GM21786 (cell line): ENCODE results near the gene TAPT1.
"Not testable (repeated sequence)": the region's sequence is repeated elsewhere in the genome, so short reads cannot be mapped to it uniquely, and the experiment has no call there.

Source experiments
- ATAC-seq: cut with Tn5 transposase; IDR thresholded peaks from one replicate; pipeline ENCODE4 v1.9.1; 2021; ENCODE audit not compliant: unreplicated experiment

The TAPT1 gene, protein sequence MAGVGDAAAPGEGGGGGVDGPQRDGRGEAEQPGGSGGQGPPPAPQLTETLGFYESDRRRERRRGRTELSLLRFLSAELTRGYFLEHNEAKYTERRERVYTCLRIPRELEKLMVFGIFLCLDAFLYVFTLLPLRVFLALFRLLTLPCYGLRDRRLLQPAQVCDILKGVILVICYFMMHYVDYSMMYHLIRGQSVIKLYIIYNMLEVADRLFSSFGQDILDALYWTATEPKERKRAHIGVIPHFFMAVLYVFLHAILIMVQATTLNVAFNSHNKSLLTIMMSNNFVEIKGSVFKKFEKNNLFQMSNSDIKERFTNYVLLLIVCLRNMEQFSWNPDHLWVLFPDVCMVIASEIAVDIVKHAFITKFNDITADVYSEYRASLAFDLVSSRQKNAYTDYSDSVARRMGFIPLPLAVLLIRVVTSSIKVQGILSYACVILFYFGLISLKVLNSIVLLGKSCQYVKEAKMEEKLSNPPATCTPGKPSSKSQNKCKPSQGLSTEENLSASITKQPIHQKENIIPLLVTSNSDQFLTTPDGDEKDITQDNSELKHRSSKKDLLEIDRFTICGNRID

GRCh38 chr4:16225863-16226815 lies at the start of gene TAPT1:
TAPT1 (minus strand) TSS chr4:16226471; CDS start chr4:16226457, 14 bp downstream.
- ATAC-seq: peak; percentile 63

DNA sequence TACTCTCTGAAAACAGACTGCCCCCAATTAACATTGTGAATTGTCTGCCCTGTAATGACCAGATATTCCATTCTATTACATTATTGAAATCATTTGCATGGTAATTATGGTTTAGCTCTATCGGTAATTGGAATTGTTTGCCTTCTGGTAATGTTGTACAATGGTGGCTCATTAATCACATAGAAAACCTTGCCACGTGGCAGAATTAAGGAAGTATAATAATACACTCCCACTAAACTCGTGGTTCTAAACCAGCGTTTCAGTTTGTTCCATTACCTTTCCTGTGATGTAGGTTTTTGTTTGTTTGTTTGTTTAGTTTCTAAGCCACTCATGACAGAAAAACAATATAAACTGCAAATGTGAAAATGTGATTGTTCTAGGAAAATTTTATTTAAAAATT lies 45.1 kb upstream of the TAPT1 start:
- no peak for ATAC-seq

- ATAC-seq: no peak
Observed at GRCh38 chr4:16270454-16271328, 44.4 kb upstream of the TAPT1 start.

DNA sequence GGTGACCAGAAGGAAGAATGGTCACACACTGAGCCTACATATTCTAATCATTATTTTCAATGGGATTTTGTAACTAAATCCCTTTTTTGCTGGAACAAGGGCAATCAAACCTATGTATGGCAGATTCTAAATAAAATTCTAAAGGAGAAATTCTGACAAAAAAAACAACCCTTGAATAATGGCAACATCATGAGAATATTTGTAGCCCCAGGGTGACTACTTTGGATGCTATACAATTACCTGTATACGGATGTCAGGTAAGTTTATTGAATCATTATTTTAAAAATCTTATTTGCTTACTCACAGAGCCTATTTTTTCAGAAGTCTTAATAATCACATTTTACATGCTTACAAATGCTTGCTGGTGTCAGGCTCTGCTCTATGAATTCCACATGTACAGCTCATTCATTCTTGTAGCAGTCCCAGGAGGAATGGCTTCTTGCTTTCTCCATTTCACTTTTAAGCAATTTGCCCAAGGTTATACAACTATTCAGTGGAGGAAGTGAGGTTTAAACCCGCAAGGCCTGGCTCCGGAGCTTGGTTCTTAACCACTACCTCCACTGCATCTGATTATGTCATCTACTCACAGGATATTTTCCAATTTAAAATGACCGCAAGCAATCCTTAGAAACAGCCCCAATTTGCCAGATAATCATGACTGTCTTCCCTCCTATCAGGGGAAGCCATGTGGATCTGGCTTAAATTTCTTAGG lies 43.6 kb upstream of the TAPT1 start:
- ATAC-seq: not testable (repeated sequence)

DNA sequence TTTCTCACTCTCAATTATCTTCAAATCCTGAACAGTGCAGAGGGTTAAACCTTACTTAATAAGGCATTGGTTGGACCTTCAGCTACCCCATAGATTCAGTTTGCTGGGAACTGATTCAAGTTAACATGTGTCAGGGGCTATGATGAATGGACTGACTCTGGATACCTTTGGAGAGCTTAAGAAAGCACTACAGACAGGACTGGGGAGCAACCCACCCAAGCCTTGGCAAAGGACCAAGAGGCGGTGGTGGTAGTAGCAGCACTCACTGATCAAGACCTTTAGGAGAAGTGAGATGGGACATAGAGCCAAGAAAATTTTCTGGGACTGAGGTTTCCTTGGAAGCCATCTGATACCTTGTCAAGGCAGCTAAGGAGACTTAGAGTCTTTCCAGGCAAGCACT lies 43.0 kb upstream of the TAPT1 start:
- no peak for ATAC-seq

DNA sequence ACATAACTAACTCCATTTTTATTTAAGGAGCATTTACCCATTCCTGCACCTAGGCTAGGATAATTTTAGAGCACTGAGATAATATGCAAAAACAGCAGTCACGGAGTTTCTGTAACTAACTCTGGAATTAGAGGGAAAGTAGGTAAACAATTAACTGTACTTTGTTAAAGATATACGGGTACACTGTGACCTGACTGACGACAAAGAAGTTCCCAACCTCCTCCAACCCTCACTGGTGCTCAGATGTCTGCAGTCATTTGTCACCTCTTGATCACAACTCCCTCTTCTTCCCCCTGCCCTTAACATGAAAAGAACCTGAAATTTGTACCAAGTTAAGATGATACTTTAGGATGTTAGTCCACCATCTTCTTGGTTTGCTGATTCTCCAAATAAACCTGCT lies 42.0 kb upstream of the TAPT1 start:
- no peak for ATAC-seq

DNA sequence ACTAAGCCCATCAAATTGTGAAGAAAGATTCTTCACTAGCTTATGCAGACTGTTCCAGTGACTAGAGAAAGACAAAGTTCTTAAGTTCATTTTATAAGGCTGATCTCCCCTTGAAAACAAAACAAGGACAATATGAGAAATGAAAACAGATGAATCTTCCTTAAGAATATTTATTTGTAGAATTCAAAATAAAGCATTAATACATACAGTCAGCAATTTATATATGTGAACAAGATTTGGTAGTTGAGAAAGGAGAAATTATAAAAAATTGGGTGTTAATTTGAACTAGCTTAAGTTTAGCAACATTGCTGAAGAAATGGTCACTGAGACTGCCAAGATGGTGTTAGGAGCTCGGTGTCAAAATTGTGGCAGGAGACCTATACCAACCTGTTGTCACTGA lies 41.4 kb upstream of the TAPT1 start:
- no peak for ATAC-seq

DNA sequence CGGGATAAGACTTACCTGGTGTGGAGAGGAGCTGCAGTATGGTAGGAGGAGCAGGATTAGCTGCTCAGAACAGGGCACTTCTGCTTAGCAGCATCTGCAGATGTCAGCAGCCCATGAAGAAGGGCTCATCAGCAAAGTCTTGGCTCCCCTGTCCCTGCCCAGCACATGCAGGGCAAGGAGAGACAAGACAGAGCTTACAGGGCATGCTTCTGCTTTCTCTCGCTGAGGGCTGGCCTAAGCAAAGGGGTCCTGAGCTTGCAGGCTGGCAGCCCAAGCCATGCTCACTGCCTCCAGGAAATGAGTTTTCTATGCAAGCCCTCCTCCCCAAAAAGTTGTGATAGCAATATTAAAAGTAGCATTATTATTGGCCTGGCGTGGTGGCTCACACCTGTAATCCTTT lies 39.5 kb upstream of the TAPT1 start:
- no peak for ATAC-seq

GRCh38 chr4:16264798-16265197 lies 38.5 kb upstream of the TAPT1 start:
- peak; percentile 65 for ATAC-seq

DNA sequence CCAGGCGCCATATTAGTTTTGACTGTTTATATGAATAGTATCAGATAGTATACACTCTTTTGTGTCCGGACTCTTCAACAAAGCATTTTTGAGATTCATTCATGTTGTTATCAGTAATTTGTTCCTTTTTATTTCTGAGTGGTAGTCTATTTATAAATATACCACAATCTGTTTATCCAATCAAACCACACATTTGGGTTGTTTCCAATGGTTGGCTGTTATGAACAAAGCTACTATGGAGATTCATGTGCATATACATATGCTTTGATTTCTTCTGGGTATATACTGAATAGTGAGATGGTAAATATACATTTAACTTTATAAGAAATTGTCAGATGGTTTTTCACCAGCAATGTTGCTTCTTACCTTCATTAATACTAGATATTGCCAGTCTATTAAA lies 36.8 kb upstream of the TAPT1 start:
- ATAC-seq: no peak

- ATAC-seq: no peak
Observed at GRCh38 chr4:16262188-16262587, 35.9 kb upstream of the TAPT1 start.

DNA sequence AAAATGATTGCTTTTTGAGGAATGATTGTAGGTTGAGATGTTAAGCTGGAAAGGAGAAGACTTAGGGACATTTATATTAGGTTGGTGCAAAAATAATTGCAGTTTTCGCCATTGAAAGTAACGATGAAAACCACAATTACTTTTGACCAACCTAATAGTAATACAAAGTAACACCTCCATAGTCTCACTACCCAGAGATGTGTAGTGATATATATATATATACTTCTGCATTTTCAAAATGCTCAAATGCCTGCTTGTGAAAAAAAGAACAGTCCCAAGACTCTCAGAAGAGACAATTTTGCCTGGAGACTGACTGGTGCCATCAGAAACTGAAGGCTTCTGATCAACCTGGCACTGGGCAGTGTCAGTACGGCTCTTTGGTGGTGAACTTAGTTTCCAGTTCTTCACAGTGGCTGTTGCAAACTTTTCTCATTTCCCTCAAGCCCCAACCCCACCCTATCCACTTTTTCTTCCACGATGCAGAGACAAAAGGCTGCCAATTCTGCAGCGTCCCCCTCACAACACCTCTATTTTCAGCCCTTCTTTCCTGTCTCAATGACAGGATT lies 35.1 kb upstream of the TAPT1 start:
- no peak for ATAC-seq

GRCh38 chr4:16259889-16260246 lies 33.6 kb upstream of the TAPT1 start:
- ATAC-seq: no peak

GRCh38 chr4:16259241-16259888 lies 33.1 kb upstream of the TAPT1 start:
- no peak for ATAC-seq

DNA sequence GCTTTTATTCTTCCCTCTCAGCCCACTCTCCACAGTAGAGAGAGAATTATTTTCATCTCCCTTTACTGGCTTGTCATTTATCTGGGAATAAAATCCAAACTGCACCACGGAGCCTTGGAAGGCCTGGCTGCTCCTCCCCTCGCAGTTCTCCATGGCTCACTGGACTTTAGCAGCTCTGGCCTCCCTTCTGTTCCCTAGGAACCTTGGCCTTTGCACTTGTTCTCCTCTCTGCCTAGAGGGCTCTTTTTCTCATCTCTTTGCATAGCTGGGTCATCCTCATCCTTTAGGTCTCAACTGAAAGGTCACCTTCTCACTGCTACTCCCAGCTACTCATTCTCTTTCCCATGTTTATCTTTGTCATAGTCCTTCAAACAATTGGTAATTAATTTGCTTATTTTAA lies 31.3 kb upstream of the TAPT1 start:
- no peak for ATAC-seq

- ATAC-seq: no peak
Observed at GRCh38 chr4:16256343-16256742, 30.1 kb upstream of the TAPT1 start.

DNA sequence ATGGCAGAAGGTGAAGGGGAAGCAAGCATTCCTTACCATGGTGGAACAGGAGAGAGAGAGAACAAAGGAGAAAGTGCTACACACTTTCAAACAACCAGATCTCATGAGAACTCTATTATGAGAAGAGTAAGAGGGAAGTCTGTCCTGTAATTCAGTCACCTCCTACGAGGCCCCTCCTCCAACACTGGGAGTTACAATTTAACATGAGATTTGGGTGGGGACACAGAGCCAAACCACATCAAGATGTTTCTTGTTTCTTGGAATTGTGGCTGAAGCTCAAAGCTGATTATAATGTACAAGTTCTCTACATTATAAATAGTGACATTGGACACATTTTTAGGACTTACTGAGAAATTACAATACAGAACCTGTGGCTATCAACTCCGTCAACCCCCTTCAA lies 29.5 kb upstream of the TAPT1 start:
- ATAC-seq: no peak

DNA sequence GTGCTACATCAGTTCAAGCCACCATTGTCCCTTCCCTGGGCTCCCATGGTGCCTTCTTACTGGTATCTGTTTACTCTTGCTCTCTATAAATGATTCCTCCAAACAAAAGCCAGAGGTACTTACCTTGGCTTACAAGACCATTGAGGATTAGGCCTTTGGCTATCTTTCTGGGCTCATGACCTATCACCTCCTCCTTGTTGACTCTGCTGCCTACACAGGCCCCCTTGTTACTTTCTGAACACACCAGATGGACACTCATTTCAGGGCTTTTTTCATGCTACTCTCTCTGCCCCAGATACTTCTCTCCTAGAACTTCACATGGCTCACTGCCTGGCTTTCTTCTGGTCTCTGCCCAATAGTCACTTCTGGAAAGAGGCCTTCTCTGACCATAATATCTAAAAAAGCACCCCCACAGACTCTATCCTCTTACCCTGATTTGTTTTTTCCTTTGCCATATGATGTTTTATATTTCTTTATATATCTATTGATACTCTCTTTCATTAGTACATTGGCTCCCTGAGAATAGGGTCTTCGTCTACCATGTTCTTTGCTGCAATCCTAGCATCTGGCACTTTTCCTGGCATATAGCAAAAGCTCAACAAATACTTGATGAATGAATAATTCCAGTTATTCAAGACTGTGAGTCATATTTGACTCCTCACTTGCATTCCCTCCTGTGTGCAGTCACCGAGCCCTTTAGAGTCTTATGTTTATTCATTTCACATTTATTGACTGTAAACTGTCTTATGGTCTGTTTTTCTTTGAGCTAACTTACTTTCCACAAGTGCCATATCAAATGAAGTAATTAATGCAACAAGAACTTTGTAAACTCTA lies 27.1 kb upstream of the TAPT1 start:
- ATAC-seq: no peak
